Upper lobe of left lung (tissue), 6 donors: ENCODE measurements around the gene SCG5. TPM values are rescaled to one million over a fixed set of nuclear protein-coding genes. Genes with fewer than 3 reads are reported as not detected.

ENCODE experiments used
- ATAC-seq, 2 donors: fragments of 200-7000 bp; cut with Tn5 transposase; one replicate each; pipeline ENCODE4 v1.9.1; 2022; ENCODE audit warnings: mild to moderate bottlenecking in 2 of 2, moderate library complexity in 2 of 2; ENCODE audit not compliant: low FRiP score in 2 of 2
- DNase-seq, 2 donors: peaks; one replicate each; pipeline ENCODE4 v3.0.0-alpha.2; 2019 to 2020
- H3K27ac ChIP-seq, 4 donors: fragments of 200-600 bp; sonication (generic); one replicate each; pipeline ENCODE4 v1.5.1; 2016 to 2019
- H3K27me3 ChIP-seq, 4 donors: fragments of 200-600 bp; sonication (generic); one replicate each; pipeline ENCODE4 v1.5.1; 2017 to 2019
- H3K36me3 ChIP-seq, 4 donors: fragments of 200-600 bp; sonication (generic); one replicate each; pipeline ENCODE4 v1.5.1; 2016 to 2019
- H3K4me1 ChIP-seq, 4 donors: fragments of 200-600 bp; sonication (generic); one replicate each; pipeline ENCODE4 v1.5.1; 2018 to 2019
- H3K4me3 ChIP-seq, 4 donors: fragments of 200-600 bp; sonication (generic); one replicate each; pipeline ENCODE4 v1.5.1; 2017 to 2019; ENCODE audit warnings: mild to moderate bottlenecking in 2 of 4, moderate library complexity in 1 of 4
- H3K9me3 ChIP-seq, 4 donors: fragments of 200-600 bp; sonication (generic); one replicate each; pipeline ENCODE4 v1.5.1; 2018 to 2019
- CTCF ChIP-seq, 6 experiments: fragments of 450-650 bp in 4 of 6; fragments of 200-600 bp in 2 of 6; sonication (generic) in 2 of 6; IDR thresholded peaks; one replicate each; pipeline ENCODE4 v1.5.1; 2016 to 2019; ENCODE audit warnings: antibody characterized with exemption in 6 of 6
- EP300 ChIP-seq, 4 donors: sonication (generic); formaldehyde crosslinking; IDR thresholded peaks; one replicate each; pipeline ENCODE4 v1.5.1; 2017; ENCODE audit warnings: antibody characterized with exemption in 4 of 4, control low read depth in 2 of 4
- POLR2A ChIP-seq, 4 donors: fragments of 450-650 bp; IDR thresholded peaks; one replicate each; pipeline ENCODE4 v1.5.1; 2016 to 2017; ENCODE audit warnings: antibody characterized with exemption in 4 of 4, mild to moderate bottlenecking in 2 of 4
- POLR2AphosphoS5 ChIP-seq, 2 donors: sonication (generic); formaldehyde crosslinking; IDR thresholded peaks; one replicate each; pipeline ENCODE4 v1.5.1; 2017; ENCODE audit warnings: antibody characterized with exemption in 2 of 2
- WGBS, 2 donors: methylation state at CpG; one replicate each; pipeline ENCODE4 v1.1.5; 2017 to 2018; 5-methylcytosine and 5-hydroxymethylcytosine counted together
- total RNA-seq, 6 donors: library from RNA; depleted of rRNA in 4 of 6; stranded (reverse); fragments of >200 nt in 4 of 6; gene quantifications; one replicate each; pipeline versions ENCODE4 v1.1.0 to v1.2.1, GENCODE V29; 2016 to 2021
- donor health status: DM: no; HTN: no; CAD: no; lungs with moderate emphysema.
- donor health status: DM: no; HTN: yes; CAD: no; lungs with severe emphysema.

SCG5 gene
- total RNA-seq, 6 donors from 2014 or later: 0.61 to 1.7 (median 0.97) TPM; not detected in 3

- H3K4me3 ChIP-seq: no peak overlapping the region
- H3K27ac ChIP-seq: no peak overlapping the region
- H3K27me3 ChIP-seq: no peaks in the 10 kb centered on the region
- no peaks in the 10 kb centered on the region for H3K36me3 ChIP-seq
- no peak for TF ChIP-seq POLR2A (IDR thresholded peaks at IDR 0.05)
- no peak for DNase-seq
- H3K4me1 ChIP-seq: no peaks in the 10 kb centered on the region
- H3K9me3 ChIP-seq: peaks cover 0 to 2% (median 0%) of the 10 kb centered on the region in 4 donors
- no peak for ATAC-seq
- WGBS, 2 donors: 73 to 93% methylated on average over 2 of the region's 2 CpGs
These were observed 94.6 kb downstream of the SCG5 start for GRCh38 chr15:32735989-32736700.

- H3K4me1 ChIP-seq: no peaks in the 10 kb centered on the region
- 97 to 100% methylated on average over 2 of the region's 2 CpGs for WGBS, 2 donors
- H3K4me3 ChIP-seq: no peak overlapping the region
These were observed 95.2 kb downstream of the SCG5 start for GRCh38 chr15:32736701-32737061.

GRCh38 chr15:32737304-32737703 lies 95.8 kb downstream of the SCG5 start:
- H3K4me1 ChIP-seq: no peaks in the 10 kb centered on the region
- no peak overlapping the region for H3K4me3 ChIP-seq
- ATAC-seq: no peak
- WGBS, 2 donors: 91 to 96% methylated on average over 4 of the region's 4 CpGs
- H3K27me3 ChIP-seq: no peaks in the 10 kb centered on the region
- DNase-seq: no peak
- H3K27ac ChIP-seq: no peak overlapping the region
- no peak for TF ChIP-seq CTCF (IDR thresholded peaks at IDR 0.05)
- no peak for TF ChIP-seq POLR2AphosphoS5 (IDR thresholded peaks at IDR 0.05)
- no peak for TF ChIP-seq EP300 (IDR thresholded peaks at IDR 0.05)
- no peak for TF ChIP-seq POLR2A (IDR thresholded peaks at IDR 0.05)
- peaks cover 0 to 6% (median 0%) of the 10 kb centered on the region in 4 donors for H3K9me3 ChIP-seq
- H3K36me3 ChIP-seq: no peaks in the 10 kb centered on the region

More at GRCh38 chr15:32736701-32737061, 95.2 kb downstream of the SCG5 start:
- DNase-seq (no peak), ATAC-seq (no peak)
- TF ChIP-seq CTCF (IDR thresholded peaks at IDR 0.05): no peak
- TF ChIP-seq EP300 (IDR thresholded peaks at IDR 0.05): no peak
- TF ChIP-seq POLR2A (IDR thresholded peaks at IDR 0.05): no peak
- no peak for TF ChIP-seq POLR2AphosphoS5 (IDR thresholded peaks at IDR 0.05)
- H3K27me3 ChIP-seq: no peaks in the 10 kb centered on the region
- peaks cover 0 to 6% (median 0%) of the 10 kb centered on the region in 4 donors for H3K9me3 ChIP-seq
- no peaks in the 10 kb centered on the region for H3K36me3 ChIP-seq
- no peak overlapping the region for H3K27ac ChIP-seq

GRCh38 chr15:32738666-32739065 lies 97.2 kb downstream of the SCG5 start:
- TF ChIP-seq POLR2AphosphoS5 (IDR thresholded peaks at IDR 0.05): no peak
- Histone ChIP-seq H3K27ac (no peak overlapping the region), H3K36me3 (no peaks in the 10 kb centered on the region), H3K4me3 (no peak overlapping the region), H3K9me3 (peaks cover 0 to 6% (median 0%) of the 10 kb centered on the region in 4 donors), H3K4me1 (no peaks in the 10 kb centered on the region), H3K27me3 (no peaks in the 10 kb centered on the region)
- 89 to 95% methylated on average over 1 of the region's 1 CpG for WGBS, 2 donors
- no peak for DNase-seq
- ATAC-seq: no peak

- DNase-seq: no peak
- H3K4me3 ChIP-seq: no peak overlapping the region
- 88 to 92% methylated on average over 1 of the region's 1 CpG for WGBS, 2 donors
- no peaks in the 10 kb centered on the region for H3K4me1 ChIP-seq
- H3K9me3 ChIP-seq: peaks cover 0 to 6% (median 0%) of the 10 kb centered on the region in 4 donors
- no peaks in the 10 kb centered on the region for H3K36me3 ChIP-seq
- no peak for TF ChIP-seq EP300 (IDR thresholded peaks at IDR 0.05)
- TF ChIP-seq CTCF (IDR thresholded peaks at IDR 0.05): no peak
- TF ChIP-seq POLR2A (IDR thresholded peaks at IDR 0.05): no peak
- TF ChIP-seq POLR2AphosphoS5 (IDR thresholded peaks at IDR 0.05): no peak
- ATAC-seq: no peak
- no peaks in the 10 kb centered on the region for H3K27me3 ChIP-seq
- no peak overlapping the region for H3K27ac ChIP-seq
These were observed 98.1 kb downstream of the SCG5 start for GRCh38 chr15:32739522-32740063.
